ENCODE results near the gene FAM186B.

The FAM186B gene

DNA sequence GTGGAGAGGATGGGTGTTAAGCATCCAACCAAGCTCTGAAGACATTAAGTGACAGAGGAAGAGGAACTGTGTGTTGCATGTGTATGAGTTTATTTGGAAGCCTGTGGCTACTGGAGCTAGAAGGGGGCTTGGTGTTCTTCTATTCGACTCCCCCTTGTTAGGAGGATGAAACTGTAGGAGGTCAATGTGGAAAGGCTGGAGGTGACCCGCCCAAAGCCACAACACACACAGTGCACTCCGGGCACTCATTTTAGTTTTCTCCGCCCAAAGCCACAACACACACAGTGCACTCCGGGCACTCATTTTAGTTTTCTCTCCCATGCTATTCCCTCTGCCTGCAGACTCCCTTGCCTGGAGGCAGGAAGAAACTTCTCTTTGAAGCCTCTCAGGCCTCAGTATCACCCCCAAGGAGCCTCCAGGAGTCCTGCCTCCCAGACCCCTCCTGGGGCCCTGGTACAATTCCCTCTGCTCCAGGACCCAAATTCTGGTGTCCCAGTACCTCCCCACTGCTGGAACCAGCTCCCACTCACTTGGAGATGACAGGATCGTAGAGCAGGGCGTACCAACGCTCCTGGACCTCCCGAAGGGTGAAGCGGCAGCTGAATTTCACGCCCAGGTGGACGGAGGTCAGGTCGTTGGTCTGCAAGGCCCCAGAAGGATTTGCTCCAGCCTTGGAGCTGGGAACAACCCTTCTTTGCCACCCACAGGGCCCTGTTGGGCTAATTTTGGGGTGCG, 41.3 kb downstream of the FAM186B start:
- DNase-seq (ENCODE audit: low read depth, low spot score), result no peak
- TF ChIP-seq CTCF (IDR thresholded peaks at IDR 0.05; ENCODE audit: low read depth, low read length), result no peak
- H3K4me3 ChIP-seq (ENCODE audit: low read depth, low read length), result no peak overlapping the region
- in situ Hi-C loops (cut with HindIII; ENCODE audit: low sequenced_read_pairs), result no loop called here

GRCh38 chr12:49562831-49563230, 42.6 kb downstream of the FAM186B start:
- DNase-seq (ENCODE audit: low read depth, low spot score), result no peak
- in situ Hi-C loops (cut with HindIII; ENCODE audit: low sequenced_read_pairs), result no loop called here
- no peak overlapping the region for H3K4me3 ChIP-seq (ENCODE audit: low read depth, low read length)
- TF ChIP-seq CTCF (IDR thresholded peaks at IDR 0.05; ENCODE audit: low read depth, low read length), result no peak

DNA sequence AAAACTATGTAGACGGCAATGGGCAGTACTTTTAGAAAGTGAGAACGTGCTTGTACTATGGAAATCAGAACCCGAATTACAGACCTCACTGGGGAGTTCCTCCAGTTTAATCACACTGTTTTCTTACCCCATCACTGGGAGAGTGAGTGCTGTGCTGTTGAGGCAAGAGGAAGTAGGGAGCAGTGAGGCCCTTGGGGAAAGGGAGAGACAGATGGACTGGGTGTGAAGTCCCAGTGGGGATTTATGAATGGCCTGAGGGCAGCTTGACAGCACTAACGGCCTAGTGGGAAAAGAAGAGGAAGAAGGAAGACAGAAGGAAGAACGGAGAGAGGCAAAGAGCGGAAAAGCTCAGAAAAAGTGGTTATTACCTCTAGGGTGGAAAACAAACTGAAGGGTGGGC, 43.2 kb downstream of the FAM186B start:
- no peak overlapping the region for H3K4me3 ChIP-seq (ENCODE audit: low read depth, low read length)
- DNase-seq (ENCODE audit: low read depth, low spot score), result no peak
- in situ Hi-C loops (cut with HindIII; ENCODE audit: low sequenced_read_pairs), result no loop called here
- no peak for TF ChIP-seq CTCF (IDR thresholded peaks at IDR 0.05; ENCODE audit: low read depth, low read length)

DNA sequence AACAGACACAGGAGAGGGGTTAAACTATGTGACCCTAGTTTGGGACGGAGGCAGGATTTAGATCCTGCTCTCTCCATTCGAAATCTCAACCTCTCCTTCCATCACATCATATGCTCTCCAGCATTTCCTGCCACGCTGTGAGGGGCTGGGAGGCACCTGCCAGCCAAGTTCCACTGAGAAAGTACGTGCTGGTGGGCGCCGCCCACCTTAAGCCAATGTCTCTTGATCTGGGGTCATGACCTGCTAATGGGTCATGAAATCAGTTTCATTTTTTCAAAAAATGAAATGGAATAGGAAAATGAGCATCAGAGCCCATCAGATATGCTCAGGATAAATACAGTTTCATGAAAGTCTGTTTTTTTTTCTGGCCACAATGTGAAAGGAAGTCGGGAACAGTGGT, 44.7 kb downstream of the FAM186B start:
- H3K4me3 ChIP-seq (ENCODE audit: low read depth, low read length), result no peak overlapping the region
- DNase-seq (ENCODE audit: low read depth, low spot score), result no peak
- in situ Hi-C loops (cut with HindIII; ENCODE audit: low sequenced_read_pairs), result no loop called here
- TF ChIP-seq CTCF (IDR thresholded peaks at IDR 0.05; ENCODE audit: low read depth, low read length), result no peak

DNA sequence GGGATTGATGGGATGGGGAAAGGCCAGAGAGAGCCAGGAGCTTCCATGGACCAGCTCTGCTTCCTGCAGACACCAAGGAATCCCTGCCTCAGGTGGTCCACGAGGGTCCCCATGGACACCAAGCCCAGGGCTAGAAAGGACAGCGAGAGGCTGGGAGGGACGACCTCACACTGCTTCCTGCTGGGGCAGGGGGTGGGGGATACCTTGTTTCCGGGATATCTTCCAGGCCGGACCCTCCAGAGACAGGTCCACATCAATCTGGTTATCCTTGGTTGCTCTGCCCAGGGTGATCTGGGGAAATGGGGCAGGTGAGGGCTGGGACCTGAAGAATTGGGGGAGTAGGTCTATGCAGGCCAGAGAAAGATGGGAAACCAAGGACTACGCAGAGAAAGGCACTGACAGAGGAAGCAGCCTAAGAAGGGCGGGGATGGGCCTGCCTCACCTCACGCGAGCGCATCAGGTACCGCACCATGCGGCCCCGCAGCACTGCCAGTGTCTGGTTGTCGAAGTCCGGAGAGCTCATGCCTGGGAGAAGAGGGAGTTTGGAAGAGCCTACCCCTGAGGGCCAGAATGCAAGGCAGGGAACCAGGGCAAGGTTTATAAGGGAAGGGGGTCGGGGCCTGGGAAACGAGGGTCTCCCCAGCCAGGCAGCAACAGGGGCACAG, 46.3 kb downstream of the FAM186B start:
- no peak for TF ChIP-seq CTCF (IDR thresholded peaks at IDR 0.05; ENCODE audit: low read depth, low read length)
- in situ Hi-C loops (cut with HindIII; ENCODE audit: low sequenced_read_pairs), result no loop called here
- no peak for DNase-seq (ENCODE audit: low read depth, low spot score)
- H3K4me3 ChIP-seq (ENCODE audit: low read depth, low read length), result no peak overlapping the region

GRCh38 chr12:49558526-49558925, 46.9 kb downstream of the FAM186B start:
- no peak overlapping the region for H3K4me3 ChIP-seq (ENCODE audit: low read depth, low read length)
- in situ Hi-C loops (cut with HindIII; ENCODE audit: low sequenced_read_pairs), result no loop called here
- no peak for DNase-seq (ENCODE audit: low read depth, low spot score)
- no peak for TF ChIP-seq CTCF (IDR thresholded peaks at IDR 0.05; ENCODE audit: low read depth, low read length)
